OCI-LY1 (cell line): ENCODE results near the gene SVBP.

Source experiments
- H2AFZ ChIP-seq: fragments of 200-600 bp; sonication (generic), shearing (Covaris generic); 2 replicates; pipeline ENCODE4 v1.6.0; 2014; ENCODE audit warnings: antibody characterized with exemption, mild to moderate bottlenecking, low read length
- H3F3A ChIP-seq: fragments of 200-600 bp; sonication (generic), shearing (Covaris generic); 2 replicates; pipeline ENCODE4 v1.6.0; 2014; ENCODE audit warnings: mild to moderate bottlenecking, antibody characterized with exemption, low read length, moderate library complexity; ENCODE audit not compliant: insufficient read depth
- H3K27ac ChIP-seq: fragments of 200-600 bp; sonication (generic); 2 replicates; pipeline ENCODE4 v1.5.1; 2014; ENCODE audit warnings: low read length, mixed run types, mild to moderate bottlenecking, low read depth; ENCODE audit not compliant: poor library complexity, severe bottlenecking
- H3K27me3 ChIP-seq: fragments of 200-600 bp; sonication (generic); 2 replicates; pipeline ENCODE4 v1.6.0; 2014; ENCODE audit warnings: antibody characterized with exemption, mild to moderate bottlenecking, low read length, moderate library complexity; ENCODE audit not compliant: insufficient read depth
- H3K36me3 ChIP-seq: fragments of 200-600 bp; sonication (generic); 2 replicates; pipeline ENCODE4 v1.6.1; 2014; ENCODE audit warnings: mild to moderate bottlenecking, antibody characterized with exemption, low read length, moderate library complexity, mixed read lengths; ENCODE audit not compliant: insufficient read depth
- H3K4me1 ChIP-seq: fragments of 200-600 bp; sonication (generic); 2 replicates; pipeline ENCODE4 v1.5.1; 2014; ENCODE audit warnings: mild to moderate bottlenecking, low read length, moderate library complexity; ENCODE audit not compliant: insufficient read depth, severe bottlenecking
- H3K4me2 ChIP-seq: fragments of 200-600 bp; sonication (generic), shearing (Covaris generic); 2 replicates; pipeline ENCODE4 v1.6.1; 2014; ENCODE audit warnings: low read length
- H3K4me3 ChIP-seq: fragments of 200-600 bp; sonication (generic); 2 replicates; pipeline ENCODE4 v1.5.1; 2014; ENCODE audit warnings: low read length, low read depth, mild to moderate bottlenecking, mixed read lengths; ENCODE audit not compliant: poor library complexity, severe bottlenecking
- H3K79me2 ChIP-seq: fragments of 200-600 bp; shearing (Covaris generic); 2 replicates; pipeline ENCODE4 v1.6.1; 2016; ENCODE audit warnings: mixed run types, low read length, mixed read lengths; ENCODE audit not compliant: insufficient read depth
- H3K9ac ChIP-seq: fragments of 200-600 bp; sonication (generic), shearing (Covaris generic); 2 replicates; pipeline ENCODE4 v1.6.1; 2014; ENCODE audit warnings: mild to moderate bottlenecking, low read length, mixed read lengths
- H3K9me2 ChIP-seq: fragments of 200-600 bp; sonication (generic), shearing (Covaris generic); 2 replicates; pipeline ENCODE4 v1.6.1; 2014; ENCODE audit warnings: low read depth, mild to moderate bottlenecking, low read length, mixed read lengths
- H3K9me3 ChIP-seq: fragments of 200-600 bp; shearing (Covaris generic); 2 replicates; pipeline ENCODE4 v1.6.1; 2014; ENCODE audit warnings: low read length, mixed read lengths
- H4K20me1 ChIP-seq: fragments of 200-600 bp; sonication (generic), shearing (Covaris generic); 2 replicates; pipeline ENCODE4 v1.6.0; 2016; ENCODE audit warnings: mild to moderate bottlenecking, low read length; ENCODE audit not compliant: insufficient read depth
- EZH2 ChIP-seq: fragments of 200-600 bp; sonication (generic), shearing (Covaris generic); IDR thresholded peaks from 2 replicates; pipeline ENCODE4 v1.8.0; 2017; ENCODE audit warnings: borderline replicate concordance, mixed run types, mild to moderate bottlenecking, antibody characterized with exemption, low read length, moderate library complexity, mixed read lengths
- TF ChIP-seq, protein P1 (sequence below): fragments of 200-600 bp; sonication (generic), shearing (Covaris generic); IDR thresholded peaks from 2 replicates; pipeline ENCODE4 v1.5.1; 2017; ENCODE audit warnings: mild to moderate bottlenecking, antibody characterized with exemption, low read length, moderate library complexity, mixed read lengths

The SVBP gene

DNA sequence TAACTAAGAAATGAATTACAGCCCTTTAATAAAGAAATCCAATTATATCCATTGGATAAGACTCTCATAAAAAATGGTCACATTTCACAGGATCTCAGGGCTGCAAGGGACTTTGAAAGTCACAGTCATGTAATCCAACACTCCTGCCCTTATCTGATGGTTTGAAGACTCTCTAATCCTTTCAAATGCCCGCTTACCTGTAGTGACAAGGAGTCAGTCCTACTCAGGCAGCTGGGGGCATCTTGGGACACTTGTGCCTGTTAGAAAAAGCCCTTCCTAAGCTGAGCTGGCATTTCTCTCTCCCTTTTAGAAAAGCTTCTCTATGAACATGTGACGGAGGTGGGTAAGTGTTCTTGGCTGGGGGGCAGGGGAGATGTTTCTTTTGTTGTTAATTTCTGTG is 18.2 kb upstream of the SVBP start:
- Histone ChIP-seq H3K9me3 (no peaks in the 10 kb centered on the region), H3K27ac (no peak overlapping the region), H4K20me1 (no peaks in the 10 kb centered on the region), H3K4me1 (no peaks in the 10 kb centered on the region), H3K79me2 (no peaks in the 10 kb centered on the region), H3K36me3 (no peaks in the 10 kb centered on the region), H3K4me3 (no peak overlapping the region), H3K27me3 (no peaks in the 10 kb centered on the region), H2AFZ (no peak overlapping the region), H3K4me2 (no peak overlapping the region), H3K9me2 (no peaks in the 10 kb centered on the region), H3K9ac (no peak overlapping the region), H3F3A (no peaks in the 10 kb centered on the region)
- TF ChIP-seq, protein P1, sequence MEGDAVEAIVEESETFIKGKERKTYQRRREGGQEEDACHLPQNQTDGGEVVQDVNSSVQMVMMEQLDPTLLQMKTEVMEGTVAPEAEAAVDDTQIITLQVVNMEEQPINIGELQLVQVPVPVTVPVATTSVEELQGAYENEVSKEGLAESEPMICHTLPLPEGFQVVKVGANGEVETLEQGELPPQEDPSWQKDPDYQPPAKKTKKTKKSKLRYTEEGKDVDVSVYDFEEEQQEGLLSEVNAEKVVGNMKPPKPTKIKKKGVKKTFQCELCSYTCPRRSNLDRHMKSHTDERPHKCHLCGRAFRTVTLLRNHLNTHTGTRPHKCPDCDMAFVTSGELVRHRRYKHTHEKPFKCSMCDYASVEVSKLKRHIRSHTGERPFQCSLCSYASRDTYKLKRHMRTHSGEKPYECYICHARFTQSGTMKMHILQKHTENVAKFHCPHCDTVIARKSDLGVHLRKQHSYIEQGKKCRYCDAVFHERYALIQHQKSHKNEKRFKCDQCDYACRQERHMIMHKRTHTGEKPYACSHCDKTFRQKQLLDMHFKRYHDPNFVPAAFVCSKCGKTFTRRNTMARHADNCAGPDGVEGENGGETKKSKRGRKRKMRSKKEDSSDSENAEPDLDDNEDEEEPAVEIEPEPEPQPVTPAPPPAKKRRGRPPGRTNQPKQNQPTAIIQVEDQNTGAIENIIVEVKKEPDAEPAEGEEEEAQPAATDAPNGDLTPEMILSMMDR = no peak
- TF ChIP-seq EZH2 = no peak

DNA sequence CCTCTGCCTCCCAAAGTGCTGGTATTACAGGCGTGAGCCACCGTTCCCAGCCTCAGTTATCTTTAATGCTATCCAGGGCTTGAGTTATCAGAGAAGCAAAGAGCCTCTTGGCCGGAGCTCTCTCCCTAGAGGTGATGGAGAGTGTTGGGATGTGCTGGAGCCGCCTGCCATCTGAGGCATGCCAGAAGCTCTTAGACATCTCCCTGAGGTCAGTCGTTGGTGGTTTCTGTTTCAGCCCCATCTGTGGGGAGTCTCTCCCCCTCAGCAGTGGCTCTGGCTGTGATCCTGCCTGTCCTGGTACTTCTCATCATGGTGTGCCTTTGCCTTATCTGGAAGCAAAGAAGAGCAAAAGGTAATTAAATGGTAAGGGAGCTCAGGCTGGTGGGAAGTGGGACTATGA is 17.6 kb upstream of the SVBP start:
- Histone ChIP-seq H2AFZ (no peak overlapping the region), H3K4me1 (no peaks in the 10 kb centered on the region)

DNA sequence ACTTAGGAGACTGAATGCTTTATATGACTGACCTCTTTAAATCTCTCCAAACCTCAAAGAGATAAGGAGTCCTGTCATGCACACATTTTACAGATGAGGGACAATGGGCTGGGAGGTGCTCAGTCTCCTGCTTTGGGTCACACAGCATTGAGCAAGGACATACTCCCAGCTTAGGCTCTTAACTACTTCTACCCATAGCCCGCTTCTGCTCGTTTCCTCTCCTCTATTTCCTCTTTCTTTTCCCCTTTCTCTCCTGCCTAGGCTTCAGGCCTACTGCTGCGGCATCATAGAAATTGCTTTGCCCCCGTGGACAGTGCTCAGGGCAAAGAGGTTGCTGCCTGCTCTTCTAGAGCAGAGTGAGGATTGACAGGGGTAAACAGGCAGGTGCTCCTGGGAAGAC is 16.8 kb upstream of the SVBP start:
- Histone ChIP-seq H3K9me2 (no peaks in the 10 kb centered on the region), H3K27me3 (no peaks in the 10 kb centered on the region), H3K79me2 (no peaks in the 10 kb centered on the region), H3K9ac (no peak overlapping the region), H3K4me1 (no peaks in the 10 kb centered on the region), H2AFZ (no peak overlapping the region), H4K20me1 (no peaks in the 10 kb centered on the region), H3F3A (no peaks in the 10 kb centered on the region), H3K4me2 (no peak overlapping the region), H3K4me3 (no peak overlapping the region), H3K36me3 (no peaks in the 10 kb centered on the region), H3K27ac (no peak overlapping the region), H3K9me3 (no peaks in the 10 kb centered on the region)
- TF ChIP-seq, protein P1 = no peak
- TF ChIP-seq EZH2 = no peak

More for the DNA sequence above, 17.6 kb upstream of the SVBP start:
- no peak for TF ChIP-seq EZH2
- TF ChIP-seq, protein P1 = no peak
- Histone ChIP-seq H3K27ac (no peak overlapping the region), H3K9me3 (no peaks in the 10 kb centered on the region), H3K36me3 (no peaks in the 10 kb centered on the region), H3K4me2 (no peak overlapping the region), H3F3A (no peaks in the 10 kb centered on the region), H3K4me3 (no peak overlapping the region), H3K9ac (no peak overlapping the region), H3K79me2 (no peaks in the 10 kb centered on the region), H4K20me1 (no peaks in the 10 kb centered on the region), H3K9me2 (no peaks in the 10 kb centered on the region), H3K27me3 (no peaks in the 10 kb centered on the region)
